ENCODE results near the gene BDKRB2. TPM values are rescaled to one million over a fixed set of nuclear protein-coding genes. Genes with fewer than 3 reads are reported as not detected.

BDKRB2 gene
- total RNA-seq, 1 donor from 2014 or later, result 0.49 TPM

- TF ChIP-seq CTCF (IDR thresholded peaks at IDR 0.05; ENCODE audit: borderline replicate concordance), result no peak
- no peak overlapping the region for H3K4me3 ChIP-seq
- peaks cover 40% of the 10 kb centered on the region for H3K27me3 ChIP-seq (ENCODE audit: low read depth)
- intact Hi-C loops (cut with micrococcal nuclease), result no loop called here
- no peaks in the 10 kb centered on the region for H3K36me3 ChIP-seq
- H3K4me1 ChIP-seq, result no peaks in the 10 kb centered on the region
- no peak overlapping the region for H3K27ac ChIP-seq (replicated peaks)
- DNase-seq, result no peak
- H3K9me3 ChIP-seq (replicated peaks), result peaks cover 3% of the 10 kb centered on the region
These were observed 29.0 kb downstream of the BDKRB2 start for GRCh38 chr14:96233661-96234060.

GRCh38 chr14:96235426-96235825 lies 30.8 kb downstream of the BDKRB2 start:
- no peaks in the 10 kb centered on the region for H3K9me3 ChIP-seq (replicated peaks)

GRCh38 chr14:96237641-96238040 lies 33.0 kb downstream of the BDKRB2 start:
- intact Hi-C loops (cut with micrococcal nuclease), result no loop called here
- TF ChIP-seq CTCF (IDR thresholded peaks at IDR 0.05; ENCODE audit: borderline replicate concordance), result no peak
- Histone ChIP-seq H3K27me3 (ENCODE audit: low read depth) (peaks cover 61% of the 10 kb centered on the region), H3K27ac (replicated peaks) (no peak overlapping the region), H3K36me3 (no peaks in the 10 kb centered on the region), H3K4me3 (no peak overlapping the region), H3K9me3 (replicated peaks) (no peaks in the 10 kb centered on the region), H3K4me1 (no peaks in the 10 kb centered on the region)
- no peak for DNase-seq

More at GRCh38 chr14:96235426-96235825, 30.8 kb downstream of the BDKRB2 start:
- Histone ChIP-seq H3K36me3 (no peaks in the 10 kb centered on the region), H3K4me1 (no peaks in the 10 kb centered on the region), H3K4me3 (no peak overlapping the region), H3K27me3 (ENCODE audit: low read depth) (peaks cover 47% of the 10 kb centered on the region), H3K27ac (replicated peaks) (no peak overlapping the region)
- intact Hi-C loops (cut with micrococcal nuclease), result no loop called here
- no peak for TF ChIP-seq CTCF (IDR thresholded peaks at IDR 0.05; ENCODE audit: borderline replicate concordance)
- DNase-seq, result no peak

- Histone ChIP-seq H3K27me3 (ENCODE audit: low read depth) (peaks cover 54% of the 10 kb centered on the region), H3K4me1 (no peaks in the 10 kb centered on the region), H3K9me3 (replicated peaks) (no peaks in the 10 kb centered on the region), H3K27ac (replicated peaks) (no peak overlapping the region), H3K4me3 (no peak overlapping the region), H3K36me3 (no peaks in the 10 kb centered on the region)
- intact Hi-C loops (cut with micrococcal nuclease), result no loop called here
- no peak for TF ChIP-seq CTCF (IDR thresholded peaks at IDR 0.05; ENCODE audit: borderline replicate concordance)
- no peak for DNase-seq
These were observed 34.1 kb downstream of the BDKRB2 start for GRCh38 chr14:96238676-96239265.

- Histone ChIP-seq H3K9me3 (replicated peaks) (no peaks in the 10 kb centered on the region), H3K36me3 (no peaks in the 10 kb centered on the region), H3K27me3 (ENCODE audit: low read depth) (peaks cover 48% of the 10 kb centered on the region), H3K27ac (replicated peaks) (no peak overlapping the region), H3K4me1 (no peaks in the 10 kb centered on the region), H3K4me3 (no peak overlapping the region)
- intact Hi-C loops (cut with micrococcal nuclease), result no loop called here
- DNase-seq, result no peak
- TF ChIP-seq CTCF (IDR thresholded peaks at IDR 0.05; ENCODE audit: borderline replicate concordance), result no peak
These were observed 35.1 kb downstream of the BDKRB2 start for GRCh38 chr14:96239711-96240141.

Data from left ventricle myocardium inferior (tissue), 1 donor.